Neuronal stem cell (in vitro differentiated cells): ENCODE data around the gene TRPM3.

ENCODE experiments used
- DNase-seq: peaks from one replicate; pipeline ENCODE4 v3.0.0-alpha.2; 2013; ENCODE audit warnings: low spot score
- H2AFZ ChIP-seq: one replicate; pipeline ENCODE4 v1.6.1; 2013; ENCODE audit warnings: mild to moderate bottlenecking, low read length, inconsistent platforms
- H2AK5ac ChIP-seq: 2 replicates; pipeline ENCODE4 v1.6.1; 2013; ENCODE audit warnings: low read depth, mild to moderate bottlenecking, inconsistent platforms, low read length, moderate library complexity, mixed read lengths
- H2BK120ac ChIP-seq: 2 replicates; pipeline ENCODE4 v1.6.1; 2013; ENCODE audit warnings: low read depth, mild to moderate bottlenecking, inconsistent platforms, low read length, moderate library complexity, mixed read lengths
- H2BK12ac ChIP-seq: one replicate; pipeline ENCODE4 v1.6.1; 2013; ENCODE audit warnings: low read length, inconsistent platforms
- H2BK15ac ChIP-seq: 2 replicates; pipeline ENCODE4 v1.6.1; 2013; ENCODE audit warnings: mild to moderate bottlenecking, low read length, inconsistent platforms, mixed read lengths
- H2BK5ac ChIP-seq: one replicate; pipeline ENCODE4 v1.6.1; 2013; ENCODE audit warnings: inconsistent platforms, mild to moderate bottlenecking, low read length, moderate library complexity
- H3K14ac ChIP-seq: one replicate; pipeline ENCODE4 v1.6.1; 2013; ENCODE audit warnings: low read length, inconsistent platforms
- H3K18ac ChIP-seq: 2 replicates; pipeline ENCODE4 v1.6.1; 2013; ENCODE audit warnings: low read length, inconsistent platforms
- H3K23ac ChIP-seq: 2 replicates; pipeline ENCODE4 v1.6.1; 2013; ENCODE audit warnings: low read depth, mild to moderate bottlenecking, mixed read lengths, low read length, inconsistent platforms; ENCODE audit not compliant: poor library complexity
- H3K27ac ChIP-seq: replicated peaks from 3 replicates; pipeline ENCODE4 v1.5.1; 2013; ENCODE audit warnings: low read length, inconsistent platforms
- H3K27me3 ChIP-seq, 3 experiments: 2 replicates each; pipeline ENCODE4 v1.6.1; 2013; ENCODE audit warnings: low read length in 3 of 3, mild to moderate bottlenecking in 2 of 3, inconsistent platforms in 1 of 3, low read depth in 1 of 3, mixed read lengths in 1 of 3, moderate library complexity in 1 of 3; ENCODE audit not compliant: control insufficient read depth in 3 of 3, insufficient read depth in 3 of 3
- H3K36me3 ChIP-seq, 2 donors: replicated peaks in 1 of 2; 2 replicates each; pipeline ENCODE4 v1.6.1; 2013; ENCODE audit warnings: low read length in 2 of 2; ENCODE audit not compliant: control insufficient read depth in 2 of 2, insufficient read depth in 2 of 2
- H3K4ac ChIP-seq: 2 replicates; pipeline ENCODE4 v1.6.1; 2013; ENCODE audit warnings: inconsistent platforms, mild to moderate bottlenecking, low read length, moderate library complexity
- H3K4me1 ChIP-seq, 2 donors: 1 replicate in 1 of 2; 2 replicates in 1 of 2; pipeline ENCODE4 v1.6.1; 2013; ENCODE audit warnings: low read length in 2 of 2, low read depth in 1 of 2; ENCODE audit not compliant: control insufficient read depth in 2 of 2, insufficient read depth in 1 of 2
- H3K4me2 ChIP-seq: one replicate; pipeline ENCODE4 v1.6.1; 2013; ENCODE audit warnings: mild to moderate bottlenecking, low read length, inconsistent platforms; ENCODE audit not compliant: insufficient read depth, poor library complexity, severe bottlenecking
- H3K4me3 ChIP-seq, 2 donors: 2 replicates each; pipeline ENCODE4 v1.5.1; 2013; ENCODE audit warnings: low read length in 2 of 2, mild to moderate bottlenecking in 2 of 2, inconsistent platforms in 1 of 2, moderate library complexity in 1 of 2
- H3K79me1 ChIP-seq: one replicate; pipeline ENCODE4 v1.6.1; 2013; ENCODE audit warnings: low read depth, mild to moderate bottlenecking, inconsistent platforms, low read length, moderate library complexity
- H3K9ac ChIP-seq: one replicate; pipeline ENCODE4 v1.6.1; 2013; ENCODE audit warnings: mild to moderate bottlenecking, low read depth, low read length, inconsistent platforms; ENCODE audit not compliant: poor library complexity
- H3K9me3 ChIP-seq, 2 donors: replicated peaks in 1 of 2; 2 replicates each; pipeline versions ENCODE3 to v1.6.1; 2013; ENCODE audit warnings: low read length in 2 of 2, mild to moderate bottlenecking in 2 of 2, inconsistent platforms in 1 of 2, low read depth in 1 of 2, mixed read lengths in 1 of 2, moderate library complexity in 1 of 2; ENCODE audit not compliant: control insufficient read depth in 2 of 2, insufficient read depth in 1 of 2
- H4K8ac ChIP-seq: one replicate; pipeline ENCODE4 v1.6.1; 2013; ENCODE audit warnings: low read depth, mild to moderate bottlenecking, inconsistent platforms, low read length, moderate library complexity
- H4K91ac ChIP-seq: one replicate; pipeline ENCODE4 v1.6.1; 2013; ENCODE audit warnings: low read length, low read depth, mild to moderate bottlenecking, inconsistent platforms; ENCODE audit not compliant: poor library complexity
- WGBS, 2 donors: extraction: QIAGEN DNeasy Blood & Tissue Kit; methylation state at CpG; one replicate each; pipeline ENCODE4 v1.1.7; 2013; ENCODE audit warnings: missing lambda C conversion rate in 2 of 2, mixed read lengths in 1 of 2; ENCODE audit not compliant: insufficient read length in 2 of 2, insufficient replicate concordance in 1 of 2; ENCODE audit errors: extremely low coverage in 2 of 2; 5-methylcytosine and 5-hydroxymethylcytosine counted together

TRPM3 gene

GRCh38 chr9:70531311-70531710 is 590.1 kb downstream of the TRPM3 start:
- H2AFZ ChIP-seq, result no peak overlapping the region
- peaks cover 0 to 8% of the 10 kb centered on the region in 2 donors for H3K36me3 ChIP-seq
- WGBS, 2 donors, result no CpG with 5 or more reads among the region's 1 CpG
- no peak overlapping the region for H2BK15ac ChIP-seq
- H3K18ac ChIP-seq, result no peak overlapping the region
- H2BK12ac ChIP-seq, result no peak overlapping the region
- H3K4ac ChIP-seq, result no peak overlapping the region
- H3K9me3 ChIP-seq, result no peaks in the 10 kb centered on the region
- no peak overlapping the region for H2BK5ac ChIP-seq
- no peak overlapping the region for H2BK120ac ChIP-seq
- H4K8ac ChIP-seq, result no peak overlapping the region
- no peak overlapping the region for H3K9ac ChIP-seq
- no peak overlapping the region for H3K27ac ChIP-seq
- no peak overlapping the region for H3K23ac ChIP-seq
- H3K4me3 ChIP-seq, result no peak overlapping the region
- H3K4me2 ChIP-seq, result no peak overlapping the region
- H3K79me1 ChIP-seq, result no peaks in the 10 kb centered on the region
- no peak overlapping the region for H4K91ac ChIP-seq
- H2AK5ac ChIP-seq, result no peak overlapping the region
- no peaks in the 10 kb centered on the region for H3K27me3 ChIP-seq
- no peaks in the 10 kb centered on the region for H3K4me1 ChIP-seq
- DNase-seq, result no peak
- H3K14ac ChIP-seq, result no peak overlapping the region

DNA sequence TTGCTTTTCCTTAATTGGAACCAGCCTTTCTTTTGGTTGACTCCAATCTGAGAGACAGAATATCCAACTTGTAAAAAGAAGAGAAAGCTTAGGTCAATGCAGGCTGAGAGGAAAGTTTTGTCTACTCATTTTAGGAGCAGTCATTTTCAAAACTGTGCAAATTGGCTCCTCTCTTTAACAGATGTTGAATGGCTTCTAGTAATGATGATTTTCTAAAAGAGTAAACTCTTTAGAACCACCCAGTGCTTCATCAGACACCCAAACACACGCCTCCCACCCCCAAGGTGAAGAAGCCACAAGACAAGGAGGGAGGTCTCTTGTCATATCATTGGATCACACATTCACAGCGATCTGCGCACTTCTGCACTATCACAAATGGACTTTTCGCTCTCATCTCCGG is 590.7 kb downstream of the TRPM3 start:
- Histone ChIP-seq H3K79me1 (no peaks in the 10 kb centered on the region), H3K4me1 (no peaks in the 10 kb centered on the region), H2BK12ac (no peak overlapping the region), H4K8ac (no peak overlapping the region), H3K9me3 (no peaks in the 10 kb centered on the region), H2BK5ac (no peak overlapping the region), H2BK15ac (no peak overlapping the region), H3K14ac (no peak overlapping the region), H4K91ac (no peak overlapping the region), H3K27me3 (no peaks in the 10 kb centered on the region), H2BK120ac (no peak overlapping the region), H3K4me3 (no peak overlapping the region), H3K4ac (no peak overlapping the region), H3K9ac (no peak overlapping the region), H3K36me3 (peaks cover 0 to 7% of the 10 kb centered on the region in 2 donors), H2AK5ac (no peak overlapping the region), H3K27ac (no peak overlapping the region), H2AFZ (no peak overlapping the region), H3K18ac (no peak overlapping the region), H3K4me2 (no peak overlapping the region), H3K23ac (no peak overlapping the region)
- WGBS, 2 donors, result no CpG with 5 or more reads among the region's 5 CpGs
- no peak for DNase-seq

DNA sequence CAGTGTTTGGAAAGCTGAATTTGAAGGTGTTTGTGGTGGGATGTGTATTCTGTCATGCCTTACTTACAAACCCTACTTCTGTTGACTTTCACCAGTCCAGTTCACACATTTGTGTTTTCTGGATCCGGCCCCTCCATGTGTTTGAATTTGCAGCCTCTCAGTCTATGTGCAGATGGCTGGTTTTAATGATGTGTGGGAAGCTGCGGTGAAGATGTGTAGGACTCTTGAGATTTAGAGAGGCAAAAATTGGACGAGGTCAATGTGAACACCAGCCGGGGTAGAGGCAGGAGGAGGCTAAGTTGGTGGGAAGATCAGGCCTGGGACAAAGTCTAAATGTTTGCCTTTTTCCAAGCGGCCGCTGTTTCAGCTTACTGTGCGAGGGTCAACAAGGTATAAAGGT is 591.6 kb downstream of the TRPM3 start:
- H2BK5ac ChIP-seq, result no peak overlapping the region
- DNase-seq, result no peak
- H3K9ac ChIP-seq, result no peak overlapping the region
- H3K27ac ChIP-seq, result no peak overlapping the region
- no peak overlapping the region for H2BK12ac ChIP-seq
- no peaks in the 10 kb centered on the region for H3K36me3 ChIP-seq
- no peaks in the 10 kb centered on the region for H3K27me3 ChIP-seq
- no peak overlapping the region for H2BK120ac ChIP-seq
- no peak overlapping the region for H3K14ac ChIP-seq
- H3K18ac ChIP-seq, result no peak overlapping the region
- peaks cover 0 to 4% of the 10 kb centered on the region in 2 donors for H3K9me3 ChIP-seq
- no peak overlapping the region for H3K4ac ChIP-seq
- H3K4me2 ChIP-seq, result no peak overlapping the region
- no peak overlapping the region for H4K8ac ChIP-seq
- no peak overlapping the region for H4K91ac ChIP-seq
- WGBS, 2 donors, result no CpG with 5 or more reads among the region's 7 CpGs
- H2BK15ac ChIP-seq, result no peak overlapping the region
- H3K79me1 ChIP-seq, result no peaks in the 10 kb centered on the region
- no peak overlapping the region for H2AK5ac ChIP-seq
- no peak overlapping the region for H2AFZ ChIP-seq
- no peak overlapping the region for H3K4me3 ChIP-seq
- H3K4me1 ChIP-seq, result no peaks in the 10 kb centered on the region
- no peak overlapping the region for H3K23ac ChIP-seq

GRCh38 chr9:70529377-70529776 is 592.0 kb downstream of the TRPM3 start:
- Histone ChIP-seq H3K4me1 (no peaks in the 10 kb centered on the region), H3K14ac (no peak overlapping the region), H2BK120ac (no peak overlapping the region), H3K9me3 (peaks cover 0 to 4% of the 10 kb centered on the region in 2 donors), H4K91ac (no peak overlapping the region), H3K27ac (no peak overlapping the region), H3K9ac (no peak overlapping the region), H2AK5ac (no peak overlapping the region), H3K18ac (no peak overlapping the region), H3K27me3 (no peaks in the 10 kb centered on the region), H3K4me2 (no peak overlapping the region), H3K4me3 (no peak overlapping the region), H3K36me3 (no peaks in the 10 kb centered on the region), H2AFZ (no peak overlapping the region), H3K79me1 (no peaks in the 10 kb centered on the region), H2BK5ac (no peak overlapping the region), H3K4ac (no peak overlapping the region), H3K23ac (no peak overlapping the region), H2BK15ac (no peak overlapping the region), H2BK12ac (no peak overlapping the region), H4K8ac (no peak overlapping the region)
- DNase-seq, result no peak
- WGBS, 2 donors, result no CpG with 5 or more reads among the region's 6 CpGs
